SK-MEL-5 (cell line): ENCODE data around the gene DISP3. TPM values are rescaled to one million over a fixed set of nuclear protein-coding genes. Genes with fewer than 3 reads are reported as not detected.
"Not testable (repeated sequence)": the region's sequence is repeated elsewhere in the genome, so short reads cannot be mapped to it uniquely, and the experiment has no call there.

Experiments used
- DNase-seq: peaks from one replicate; pipeline ENCODE4 v3.0.0-alpha.2; 2016; ENCODE audit warnings: low read depth, low spot score
- in situ Hi-C: cut with HindIII; loops from 2 replicates; pipeline ENCODE4 v1.10.0; 2016; ENCODE audit warnings: low sequenced_read_pairs, high pct_unique_total_duplicates, low pct_unique_long_range_greater_than_20kb
- total RNA-seq: library from RNA; depleted of rRNA; stranded (reverse); fragments of >200 nt; shearing (Covaris generic); gene quantifications from 2 replicates; pipeline ENCODE4 v1.2.3, GENCODE V29; 2014; rRNA removed

The DISP3 gene
- total RNA-seq, 1 experiment from 2014 or later, result 0.08 TPM

DNA sequence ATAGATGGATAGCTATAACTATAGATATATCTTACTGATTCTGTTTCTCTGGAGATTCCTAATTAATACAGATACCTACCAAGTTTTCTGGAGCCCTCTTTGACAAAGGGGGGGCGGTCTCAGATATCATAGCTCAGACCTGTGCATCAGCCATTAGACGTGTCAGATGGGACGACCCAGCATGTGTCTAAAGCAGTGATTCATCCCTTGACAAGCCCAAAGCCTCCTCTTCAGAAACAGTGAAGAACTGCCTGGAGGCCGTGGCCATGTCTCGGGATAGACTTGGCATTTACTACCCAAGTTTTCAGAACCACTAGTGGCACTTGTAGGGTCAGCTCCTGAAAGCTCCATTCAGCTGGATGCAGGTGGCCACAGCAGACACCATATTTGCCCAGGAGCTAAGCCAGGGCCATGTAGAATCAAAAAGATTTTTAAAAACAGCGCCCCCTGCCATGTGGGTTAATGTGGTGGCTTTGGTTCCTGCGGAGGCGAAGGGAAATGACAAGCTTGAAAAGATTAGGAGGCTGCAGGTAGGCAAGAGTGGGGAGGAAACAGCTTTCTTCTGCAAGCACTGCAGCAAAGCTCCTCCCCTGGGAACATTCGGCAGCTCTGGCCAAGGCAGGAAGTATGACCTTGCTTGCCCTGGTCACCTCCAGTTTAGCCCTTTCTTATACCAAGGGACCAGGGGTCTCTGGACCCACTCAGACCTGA is 93.1 kb downstream of the DISP3 start:
- DNase-seq, result peak; percentile 58
- in situ Hi-C loops, result no loop called here

DNA sequence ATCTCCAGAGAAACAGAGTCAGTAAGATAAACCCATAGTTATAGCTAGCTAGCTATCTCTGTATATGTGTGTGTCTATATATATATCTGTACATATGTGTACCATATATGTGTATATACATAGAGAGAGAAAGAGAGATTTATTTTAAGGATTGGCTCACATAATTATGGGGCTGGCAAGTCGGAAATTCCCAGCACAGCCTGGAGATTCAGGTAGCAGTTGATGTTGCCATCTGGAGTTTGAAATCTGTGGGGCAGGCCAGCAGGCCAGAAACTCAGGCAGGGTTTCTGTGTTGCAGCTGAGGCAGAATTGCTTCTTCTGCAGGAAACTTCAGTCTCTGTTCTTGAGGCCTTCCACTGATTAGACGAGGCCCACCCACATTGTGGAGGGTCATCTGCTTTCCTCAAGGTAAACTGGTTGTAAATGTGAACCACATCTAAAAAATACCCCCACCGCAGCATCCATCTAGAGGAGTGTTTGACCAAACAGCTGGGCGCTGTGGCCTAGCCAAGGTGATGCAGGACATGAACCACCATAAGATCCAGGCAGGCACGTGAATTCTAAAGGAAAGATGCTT is 94.2 kb downstream of the DISP3 start:
- in situ Hi-C loops, result no loop called here
- no peak for DNase-seq

DNA sequence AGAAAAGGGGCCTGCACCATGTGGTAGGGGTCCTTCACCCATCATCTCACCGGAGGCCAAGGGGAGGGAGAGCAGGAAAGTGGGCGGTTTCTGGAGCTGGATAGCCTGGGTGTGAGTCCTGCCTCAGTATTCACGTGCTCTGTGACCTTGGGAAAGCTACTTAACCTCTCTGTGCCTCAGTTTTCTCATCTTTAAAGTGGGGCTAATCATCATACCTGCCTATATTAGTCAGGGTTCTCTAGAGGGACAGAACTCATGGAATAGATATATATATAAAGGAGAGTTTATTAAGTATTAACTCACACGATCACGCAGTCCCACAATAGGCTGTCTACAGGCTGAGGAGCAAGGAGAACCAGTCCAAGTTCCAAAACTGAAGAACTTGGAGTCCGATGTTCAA is 96.6 kb downstream of the DISP3 start:
- in situ Hi-C loops, result no loop called here

DNA sequence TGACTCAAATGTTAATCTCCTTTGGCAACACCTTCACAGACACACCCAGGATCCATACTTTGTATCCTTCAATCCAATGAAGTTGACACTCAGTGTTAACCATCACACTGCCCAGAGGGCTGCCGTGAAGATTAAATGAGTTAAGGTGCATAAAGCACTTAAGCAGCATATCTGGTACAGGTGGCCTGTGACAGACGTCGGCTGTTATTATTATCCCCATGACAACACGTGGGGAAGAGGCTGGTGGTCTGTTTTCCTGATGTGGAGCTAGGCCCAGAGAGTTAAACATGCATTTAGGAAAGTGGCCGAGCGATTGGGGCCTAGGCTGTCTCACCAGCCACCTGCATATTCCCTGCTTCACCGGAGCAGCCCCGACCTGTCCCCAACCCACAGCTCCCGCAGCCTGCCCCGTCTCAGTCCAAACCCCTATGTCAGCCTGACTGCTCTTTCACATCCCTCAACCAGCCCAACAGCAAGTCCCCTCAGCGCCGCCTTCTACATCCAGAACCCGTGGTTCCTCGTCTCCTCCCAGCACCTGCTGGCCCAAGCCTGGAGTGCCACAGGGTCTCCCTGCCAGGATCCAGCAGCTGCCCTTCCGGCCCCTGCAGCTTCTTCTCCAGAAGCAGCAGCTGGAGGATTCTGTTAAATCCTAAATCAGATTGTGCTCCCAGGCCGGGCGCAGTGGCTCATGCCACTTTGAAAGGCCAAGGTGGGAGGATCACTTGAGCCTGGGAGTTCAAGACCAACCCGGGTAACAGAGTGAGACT is 97.3 kb downstream of the DISP3 start:
- no peak for DNase-seq
- in situ Hi-C loops, result no loop called here

More for the DNA sequence above, 96.6 kb downstream of the DISP3 start:
- no peak for DNase-seq

DNA sequence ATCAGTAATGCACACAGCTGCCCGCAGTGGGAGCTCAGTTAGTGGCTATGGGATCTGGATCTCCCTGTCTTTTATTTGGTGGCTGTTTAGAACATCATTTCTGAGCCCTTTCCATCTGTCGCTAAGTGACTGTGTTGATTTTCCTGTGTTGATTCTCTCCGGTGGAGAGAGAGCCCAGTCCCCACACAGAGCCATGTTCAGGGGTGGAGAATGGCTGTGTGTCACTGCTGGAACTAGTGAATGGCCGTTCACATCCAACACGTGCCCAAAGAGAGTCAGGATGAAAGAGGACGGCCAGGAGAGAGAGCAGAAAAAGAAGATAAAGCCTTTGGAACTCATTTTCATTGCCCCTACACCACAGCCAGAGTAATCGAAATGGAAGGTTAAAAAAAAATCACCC is 99.0 kb downstream of the DISP3 start:
- in situ Hi-C loops, result no loop called here

DNA sequence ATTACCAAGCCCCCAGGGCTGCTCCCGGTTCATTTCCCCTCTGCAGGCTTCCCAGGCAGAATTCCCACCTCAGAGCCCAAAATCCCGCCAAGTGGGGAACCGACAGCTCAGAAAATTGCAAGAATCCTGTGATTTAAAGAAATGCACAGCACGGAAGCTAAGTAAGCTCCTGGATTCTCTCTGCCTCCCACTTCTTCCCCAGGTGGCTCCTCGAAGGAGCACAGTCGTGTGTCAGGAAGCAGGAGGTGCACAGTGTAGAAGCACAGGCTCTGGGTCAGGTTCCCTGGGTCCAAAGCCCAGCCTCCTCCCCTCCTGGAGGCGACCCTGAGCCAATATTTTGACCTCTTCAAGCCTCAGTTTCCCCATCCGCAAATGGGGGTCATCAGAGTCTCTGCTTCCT is 100.6 kb downstream of the DISP3 start:
- DNase-seq, result no peak
- in situ Hi-C loops, result no loop called here

More for the DNA sequence above, 99.0 kb downstream of the DISP3 start:
- DNase-seq, result no peak

DNA sequence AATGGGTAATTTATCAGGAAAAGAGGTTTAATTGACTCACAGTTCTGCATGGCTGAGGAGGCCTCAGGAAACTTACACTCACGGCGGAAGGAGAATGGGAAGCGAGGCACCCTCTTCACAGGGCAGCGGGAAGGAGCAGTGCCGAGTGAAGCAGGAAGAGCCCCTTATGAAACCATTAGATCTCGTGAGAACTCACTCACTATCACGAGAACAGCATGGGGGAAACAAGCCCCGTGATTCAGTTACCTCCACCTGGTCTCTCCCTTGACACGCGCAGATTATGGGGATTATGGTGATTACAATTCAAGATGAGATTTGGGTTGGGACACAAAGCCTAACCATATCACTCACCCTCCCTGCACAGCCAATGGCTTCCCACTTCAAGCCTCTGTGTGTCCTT is 101.1 kb downstream of the DISP3 start:
- peak; percentile 0 for DNase-seq
- in situ Hi-C loops, result not testable (repeated sequence)

DNA sequence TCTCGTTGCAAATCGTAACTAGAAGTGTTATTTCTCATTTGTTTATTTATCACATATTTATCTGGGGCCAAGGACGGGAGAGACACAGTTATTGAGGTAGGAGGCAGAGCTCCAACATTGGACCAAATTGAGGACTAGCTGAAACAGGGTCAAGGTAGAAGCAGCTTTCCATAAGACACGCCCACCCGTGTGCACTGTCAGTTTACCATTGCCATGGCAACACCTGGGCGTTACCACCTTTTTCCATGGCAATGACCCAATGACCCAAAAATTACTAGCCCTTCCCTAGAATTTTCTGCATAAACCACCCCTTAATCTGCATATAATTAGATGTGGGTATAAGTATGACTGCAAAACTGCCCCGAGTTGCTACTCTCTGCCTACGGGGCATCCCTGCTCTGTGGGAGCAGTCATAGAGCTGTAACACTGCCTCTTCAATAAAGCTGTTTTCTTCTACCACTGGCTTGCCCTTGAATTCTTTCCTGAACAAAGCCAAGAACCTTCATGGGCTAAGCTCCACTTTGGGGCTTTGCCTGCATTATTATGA is 102.6 kb downstream of the DISP3 start:
- DNase-seq, result no peak
- in situ Hi-C loops, result no loop called here

DNA sequence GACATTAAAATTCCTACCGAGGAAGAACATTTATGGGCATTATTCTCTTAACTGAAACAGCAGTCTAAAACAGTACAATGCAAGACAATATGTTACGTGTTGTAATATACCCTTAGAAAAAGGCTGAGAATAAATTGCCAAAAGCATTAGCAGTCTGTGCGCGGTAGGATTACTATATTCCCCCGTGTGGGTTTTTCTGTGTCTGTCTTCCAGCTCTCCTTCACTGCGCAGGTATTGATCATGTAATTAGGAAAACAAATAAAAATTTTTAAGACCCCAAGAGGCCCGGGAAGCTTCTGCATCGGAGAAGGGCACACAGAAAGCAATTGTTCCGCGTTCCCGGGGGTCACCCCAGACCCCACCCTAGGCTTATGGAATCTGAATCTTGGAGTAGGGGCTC is 106.4 kb downstream of the DISP3 start:
- no peak for DNase-seq
- in situ Hi-C loops, result no loop called here

Other genes with a start within 250 kb of the DISP3 start
- gene MTOR, start 216.6 kb upstream of the DISP3 start, total RNA-seq, result 34.5 and 36.7 TPM in 2 replicates
- 9.6 and 10.1 TPM in 2 replicates for gene UBIAD1, start 206.0 kb upstream of the DISP3 start, total RNA-seq
- 1.3 and 2.2 TPM in 2 replicates for gene FBXO2, start 175.3 kb downstream of the DISP3 start, total RNA-seq
- gene FBXO44, start 175.7 kb downstream of the DISP3 start, total RNA-seq, result 20.3 and 21.4 TPM in 2 replicates
- 4.8 and 5.0 TPM in 2 replicates for gene FBXO6, start 185.0 kb downstream of the DISP3 start, total RNA-seq
- 62.5 and 64.8 TPM in 2 replicates for gene MAD2L2, start 202.0 kb downstream of the DISP3 start, total RNA-seq
- 0.03 TPM in 1 of 2 replicates, not detected in the other for gene DRAXIN, start 212.6 kb downstream of the DISP3 start, total RNA-seq